GM23338 (cell line): ENCODE data around the gene AKNA. TPM values are rescaled to one million over a fixed set of nuclear protein-coding genes. Genes with fewer than 3 reads are reported as not detected.

Source experiments
- ATAC-seq: fragments of 200-7000 bp; cut with Tn5 transposase; 3 replicates; pipeline ENCODE4 v1.9.1; 2020
- DNase-seq: peaks from one replicate; pipeline ENCODE4 v3.0.0-alpha.2; 2015; ENCODE audit warnings: low spot score
- H2AFZ ChIP-seq: fragments of 200-600 bp; sonication (generic); 2 replicates; pipeline ENCODE4 v1.8.0; 2016; ENCODE audit warnings: antibody characterized with exemption, mild to moderate bottlenecking, moderate library complexity
- H3F3A ChIP-seq: fragments of 200-600 bp; sonication (generic); replicated peaks from 2 replicates; pipeline ENCODE4 v1.8.0; 2017; ENCODE audit warnings: antibody characterized with exemption, mixed run types, low read depth
- H3K27ac ChIP-seq: fragments of 200-600 bp; sonication (generic); 2 replicates; pipeline ENCODE4 v1.6.1; 2016; ENCODE audit warnings: low read depth
- H3K27me3 ChIP-seq: fragments of 200-600 bp; sonication (generic); 2 replicates; pipeline ENCODE4 v1.8.0; 2016; ENCODE audit warnings: mild to moderate bottlenecking, mixed run types, moderate library complexity; ENCODE audit not compliant: insufficient read depth
- H3K36me3 ChIP-seq: fragments of 200-600 bp; sonication (generic); 2 replicates; pipeline ENCODE4 v1.8.0; 2016; ENCODE audit warnings: mild to moderate bottlenecking; ENCODE audit not compliant: insufficient read depth
- H3K4me1 ChIP-seq: fragments of 200-600 bp; sonication (generic); 2 replicates; pipeline ENCODE4 v1.8.0; 2016; ENCODE audit warnings: mild to moderate bottlenecking, moderate library complexity; ENCODE audit not compliant: insufficient read depth
- H3K4me2 ChIP-seq: fragments of 200-600 bp; sonication (generic); 2 replicates; pipeline ENCODE4 v1.7.1; 2017; ENCODE audit warnings: mixed run types
- H3K4me3 ChIP-seq: fragments of 200-600 bp; sonication (generic); 2 replicates; pipeline ENCODE4 v1.6.1; 2016; ENCODE audit warnings: mixed run types
- H3K79me2 ChIP-seq: fragments of 200-600 bp; sonication (generic); replicated peaks from 2 replicates; pipeline ENCODE4 v1.8.0; 2017; ENCODE audit warnings: mild to moderate bottlenecking; ENCODE audit not compliant: insufficient read depth
- H3K9me2 ChIP-seq: fragments of 200-600 bp; sonication (generic); 2 replicates; pipeline ENCODE4 v1.8.0; 2017; ENCODE audit not compliant: insufficient read depth
- H4K20me1 ChIP-seq: fragments of 200-600 bp; sonication (generic); replicated peaks from 2 replicates; pipeline ENCODE4 v1.8.0; 2017; ENCODE audit warnings: mild to moderate bottlenecking; ENCODE audit not compliant: insufficient read depth
- H3K27ac Mint-ChIP-seq: 2 replicates; pipeline ENCODE4 v1.8.0; 2020; ENCODE audit warnings: inconsistent platforms, mild to moderate bottlenecking, moderate library complexity, mixed read lengths
- H3K27me3 Mint-ChIP-seq: 3 replicates; pipeline ENCODE4 v1.8.0; 2022; ENCODE audit warnings: low read depth, mild to moderate bottlenecking, moderate library complexity, mixed read lengths, inconsistent platforms; ENCODE audit not compliant: insufficient read depth, poor library complexity
- H3K36me3 Mint-ChIP-seq: 3 replicates; pipeline ENCODE4 v1.8.0; 2021; ENCODE audit warnings: low read depth, mild to moderate bottlenecking, inconsistent platforms, moderate library complexity, mixed read lengths
- H3K4me1 Mint-ChIP-seq: 3 replicates; pipeline ENCODE4 v1.8.0; 2020; ENCODE audit warnings: mild to moderate bottlenecking, inconsistent platforms, mixed read lengths
- H3K4me3 Mint-ChIP-seq: 3 replicates; pipeline ENCODE4 v1.8.0; 2021; ENCODE audit warnings: moderate library complexity, mild to moderate bottlenecking, inconsistent platforms, mixed read lengths
- H3K9me3 Mint-ChIP-seq: 3 replicates; pipeline ENCODE4 v1.8.0; 2020; ENCODE audit warnings: moderate library complexity, mild to moderate bottlenecking, inconsistent platforms, mixed read lengths
- CREB1 ChIP-seq: fragments of 250-450 bp; sonication (Bioruptor Pico); IDR thresholded peaks from 2 replicates; pipeline ENCODE4 v1.5.0; 2020; ENCODE audit warnings: low read depth, mild to moderate bottlenecking, moderate library complexity
- CTCF ChIP-seq, 2 experiments: fragments of 200-600 bp in 1 of 2; sonication (generic) in 1 of 2; conservative IDR thresholded peaks; 2 replicates each; pipeline versions ENCODE4 v1.5.1 to v1.6.1; 2016 to 2017; ENCODE audit warnings: antibody characterized with exemption in 2 of 2, low read depth in 2 of 2, mild to moderate bottlenecking in 2 of 2, moderate library complexity in 1 of 2
- EZH2 ChIP-seq: fragments of 200-600 bp; sonication (generic); IDR thresholded peaks from one replicate; pipeline ENCODE4 v1.8.0; 2017; ENCODE audit warnings: antibody characterized with exemption, mild to moderate bottlenecking, low read depth; ENCODE audit not compliant: unreplicated experiment
- EZH2phosphoT487 ChIP-seq: fragments of 200-600 bp; sonication (generic); IDR thresholded peaks from one replicate; pipeline ENCODE4 v1.8.1; 2018; ENCODE audit warnings: antibody characterized with exemption; ENCODE audit not compliant: unreplicated experiment
- JUNB ChIP-seq: IDR thresholded peaks from one replicate; pipeline ENCODE4 v1.6.1; 2016; ENCODE audit warnings: antibody characterized with exemption; ENCODE audit not compliant: unreplicated experiment
- NANOG ChIP-seq: IDR thresholded peaks from 2 replicates; pipeline ENCODE4 v1.6.1; 2016; ENCODE audit warnings: antibody characterized with exemption, borderline replicate concordance
- POLR2AphosphoS5 ChIP-seq: IDR thresholded peaks from 2 replicates; pipeline ENCODE4 v1.6.1; 2016; ENCODE audit warnings: antibody characterized with exemption, low read depth
- REST ChIP-seq: IDR thresholded peaks from one replicate; pipeline ENCODE4 v1.6.1; 2018; ENCODE audit warnings: antibody characterized with exemption; ENCODE audit not compliant: unreplicated experiment
- STAT1 ChIP-seq: IDR thresholded peaks from one replicate; pipeline ENCODE4 v1.6.1; 2016; ENCODE audit warnings: antibody characterized with exemption; ENCODE audit not compliant: unreplicated experiment
- ZNF114 ChIP-seq: fragments of 250-450 bp; sonication (Bioruptor Pico); IDR thresholded peaks from 2 replicates; pipeline ENCODE4 v1.5.0; 2020; ENCODE audit warnings: mild to moderate bottlenecking, moderate library complexity
- ZNF331 ChIP-seq: fragments of 250-450 bp; sonication (Bioruptor Pico); IDR thresholded peaks from 2 replicates; pipeline ENCODE4 v1.5.0; 2020; ENCODE audit warnings: low read depth, mild to moderate bottlenecking, moderate library complexity
- polyA plus RNA-seq: library from polyadenylated mRNA; unstranded; fragments of >200 nt; fragmentation: Nextera tagmentation; extraction: Ambion mirVana; gene quantifications from 2 replicates; pipeline ENCODE4 v1.2.1, GENCODE V29; 2016
- total RNA-seq: library from RNA; depleted of rRNA; stranded (reverse); fragments of >200 nt; shearing (Covaris generic); gene quantifications from 2 replicates; pipeline ENCODE4 v1.2.3, GENCODE V29; 2014

AKNA gene
- total and polyA plus RNA-seq, 2 experiments from 2014 or later, result 9.0 to 28.1 TPM

DNA sequence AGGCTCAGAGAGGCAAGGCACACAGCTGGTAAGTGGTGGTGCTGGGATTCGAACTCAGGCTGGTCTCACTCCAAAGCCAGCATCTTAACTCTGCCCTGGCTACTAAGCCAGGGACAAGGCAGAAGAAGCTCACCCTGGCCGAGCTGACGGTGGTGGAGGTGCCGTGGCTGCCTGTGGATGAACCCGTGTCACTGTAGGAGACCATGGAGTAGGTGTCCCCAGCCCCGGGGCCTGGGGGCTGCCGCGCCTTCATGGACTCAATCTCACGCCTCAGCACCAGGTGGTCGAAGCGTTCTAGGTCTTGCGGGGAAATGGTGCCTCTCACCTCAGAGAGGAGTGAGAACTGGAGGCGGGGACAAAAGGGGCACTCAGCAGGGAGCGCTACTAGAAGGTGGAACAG is 35.4 kb upstream of the AKNA start:
- Mint-ChIP-seq H3K4me3 (no peak overlapping the region), H3K4me1 (peaks cover 14% of the 10 kb centered on the region), H3K27ac (no peak overlapping the region), H3K9me3 (no peaks in the 10 kb centered on the region), H3K27me3 (peaks cover 4% of the 10 kb centered on the region), H3K36me3 (no peaks in the 10 kb centered on the region; the same call in 2 of the 3 replicates)
- Histone ChIP-seq H3K9me2 (no peaks in the 10 kb centered on the region), H4K20me1 (no peaks in the 10 kb centered on the region), H3K27ac (no peak overlapping the region), H3K4me2 (no peak overlapping the region), H2AFZ (no peak overlapping the region), H3K79me2 (no peaks in the 10 kb centered on the region), H3K36me3 (no peaks in the 10 kb centered on the region), H3F3A (no peaks in the 10 kb centered on the region), H3K4me3 (no peak overlapping the region), H3K27me3 (no peaks in the 10 kb centered on the region), H3K4me1 (no peaks in the 10 kb centered on the region)
- ATAC-seq (no peak), DNase-seq (no peak)
- TF ChIP-seq CREB1 (no peak), ZNF331 (CRISPR knock-in tag) (no peak)

- Histone ChIP-seq H2AFZ (no peak overlapping the region), H3K36me3 (no peaks in the 10 kb centered on the region), H4K20me1 (no peaks in the 10 kb centered on the region), H3K27me3 (no peaks in the 10 kb centered on the region), H3F3A (no peaks in the 10 kb centered on the region), H3K4me3 (no peak overlapping the region), H3K9me2 (no peaks in the 10 kb centered on the region), H3K4me2 (no peak overlapping the region), H3K27ac (no peak overlapping the region), H3K79me2 (no peaks in the 10 kb centered on the region), H3K4me1 (no peaks in the 10 kb centered on the region)
- H3K4me3 Mint-ChIP-seq, result no peak overlapping the region
- no peaks in the 10 kb centered on the region for H3K9me3 Mint-ChIP-seq
- no peaks in the 10 kb centered on the region; the same call in 2 of the 3 replicates for H3K36me3 Mint-ChIP-seq
- H3K4me1 Mint-ChIP-seq, result peaks cover 14% of the 10 kb centered on the region
- H3K27me3 Mint-ChIP-seq, result peaks cover 6% of the 10 kb centered on the region
- DNase-seq (no peak), ATAC-seq (no peak)
- TF ChIP-seq ZNF331 (CRISPR knock-in tag) (no peak), ZNF114 (CRISPR knock-in tag) (no peak), POLR2AphosphoS5 (no peak), CTCF (conservative IDR thresholded peaks at IDR 0.05; ENCODE audit: low read depth in 2 of 2) (no peak), EZH2 (no peak), EZH2phosphoT487 (no peak), NANOG (no peak), STAT1 (no peak), REST (no peak), JUNB (no peak)
- no peak overlapping the region for H3K27ac Mint-ChIP-seq
Observed at GRCh38 chr9:114421147-114421546, 33.4 kb upstream of the AKNA start.
